NCI-H524 treated with DMSO at 0.1 percent for 48 hours (cell line): ENCODE measurements around the gene IL27RA.
A peak's percentile ranks its signal among the peaks of the same experiment; 100 is the strongest.
"Not testable (repeated sequence)": the region's sequence is repeated elsewhere in the genome, so short reads cannot be mapped to it uniquely, and the experiment has no call there.

ENCODE experiments used
- DNase-seq: peaks from one replicate; lab custom pipeline; 2025; lab: John Stamatoyannopoulos, UW

Gene IL27RA

DNA sequence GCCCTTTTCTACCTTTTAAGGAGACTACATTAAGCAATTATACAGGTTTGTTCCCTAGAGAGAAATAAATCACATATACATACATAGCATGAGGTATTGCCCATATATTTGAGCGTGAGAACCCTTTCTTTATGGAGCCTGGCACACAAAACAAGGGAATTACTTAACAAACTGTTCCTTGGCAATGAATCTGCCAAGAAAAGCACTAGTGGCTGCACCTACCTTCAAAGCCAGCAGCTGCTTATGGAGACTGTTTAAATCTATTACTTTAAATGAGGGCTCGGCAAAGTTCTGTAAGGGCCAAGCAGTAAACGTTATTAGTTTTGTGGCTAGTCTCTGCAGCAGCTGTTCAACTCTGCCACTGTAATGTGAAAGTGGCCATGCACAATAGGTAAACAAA is 32.5 kb upstream of the IL27RA start:
- no peak for DNase-seq

DNA sequence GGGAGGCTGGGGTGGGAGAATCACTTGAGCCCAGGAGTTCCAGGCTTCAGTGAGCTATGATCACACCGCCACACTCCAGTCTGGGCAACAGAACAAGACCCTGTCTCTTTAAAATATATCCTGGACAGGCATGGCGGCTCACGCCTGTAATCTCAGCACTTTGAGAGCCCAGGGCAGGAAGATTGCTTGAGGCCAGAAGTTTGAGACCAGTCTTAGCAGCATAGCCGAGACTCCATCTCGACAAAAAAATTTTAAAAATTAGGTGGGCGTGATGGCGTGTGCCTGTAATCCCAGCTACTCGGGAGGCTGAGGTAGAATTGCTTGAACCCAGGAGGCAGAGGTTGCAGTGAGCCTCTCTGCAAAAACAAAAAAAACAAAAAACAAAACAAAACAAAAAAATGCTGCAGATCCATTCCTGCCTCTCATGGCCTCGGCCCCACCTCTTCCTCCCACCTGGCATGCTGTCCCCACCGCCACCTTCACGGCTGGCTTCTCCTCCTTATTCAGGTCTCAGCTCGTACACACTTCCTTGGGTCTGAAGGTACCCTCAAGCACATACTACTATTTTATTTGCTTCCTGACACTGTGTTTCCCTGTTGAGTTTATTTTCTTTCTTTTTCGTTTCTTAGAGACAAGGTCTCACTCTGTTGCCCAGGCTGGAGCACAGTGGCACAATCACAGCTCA is 30.7 kb upstream of the IL27RA start:
- DNase-seq, result no peak

DNA sequence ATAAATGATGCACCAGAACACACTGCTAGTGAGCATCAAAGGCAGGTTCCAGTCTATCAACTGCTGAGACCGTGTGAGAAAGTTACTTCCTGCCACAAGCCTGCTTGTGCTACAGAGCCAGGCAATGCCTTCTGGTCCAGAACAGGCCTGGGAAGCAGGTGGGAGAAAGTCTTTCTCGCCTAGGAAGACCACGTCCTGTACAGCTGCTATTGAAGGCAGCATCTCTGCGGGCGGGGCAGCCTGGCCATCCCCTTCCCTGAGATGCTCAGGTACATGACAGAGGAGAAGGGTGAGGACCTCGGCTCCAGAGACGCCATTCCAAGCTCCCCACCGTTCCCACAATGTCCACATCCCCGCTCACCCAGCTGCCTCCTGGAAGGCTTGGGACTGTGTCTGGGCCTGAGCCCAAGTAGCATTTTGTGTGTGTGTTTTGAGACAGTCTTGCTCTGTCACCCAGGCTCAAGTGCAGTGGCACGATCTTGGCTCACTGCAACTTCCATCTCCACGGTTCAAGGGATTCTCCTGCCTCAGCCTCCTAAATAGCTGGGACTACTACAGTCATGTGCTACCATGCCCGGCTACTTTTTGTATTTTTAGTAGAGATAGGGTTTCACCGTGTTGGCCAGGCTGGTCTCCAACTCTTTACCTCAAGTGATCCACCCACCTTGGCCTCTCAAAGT is 28.9 kb upstream of the IL27RA start:
- no peak for DNase-seq

DNA sequence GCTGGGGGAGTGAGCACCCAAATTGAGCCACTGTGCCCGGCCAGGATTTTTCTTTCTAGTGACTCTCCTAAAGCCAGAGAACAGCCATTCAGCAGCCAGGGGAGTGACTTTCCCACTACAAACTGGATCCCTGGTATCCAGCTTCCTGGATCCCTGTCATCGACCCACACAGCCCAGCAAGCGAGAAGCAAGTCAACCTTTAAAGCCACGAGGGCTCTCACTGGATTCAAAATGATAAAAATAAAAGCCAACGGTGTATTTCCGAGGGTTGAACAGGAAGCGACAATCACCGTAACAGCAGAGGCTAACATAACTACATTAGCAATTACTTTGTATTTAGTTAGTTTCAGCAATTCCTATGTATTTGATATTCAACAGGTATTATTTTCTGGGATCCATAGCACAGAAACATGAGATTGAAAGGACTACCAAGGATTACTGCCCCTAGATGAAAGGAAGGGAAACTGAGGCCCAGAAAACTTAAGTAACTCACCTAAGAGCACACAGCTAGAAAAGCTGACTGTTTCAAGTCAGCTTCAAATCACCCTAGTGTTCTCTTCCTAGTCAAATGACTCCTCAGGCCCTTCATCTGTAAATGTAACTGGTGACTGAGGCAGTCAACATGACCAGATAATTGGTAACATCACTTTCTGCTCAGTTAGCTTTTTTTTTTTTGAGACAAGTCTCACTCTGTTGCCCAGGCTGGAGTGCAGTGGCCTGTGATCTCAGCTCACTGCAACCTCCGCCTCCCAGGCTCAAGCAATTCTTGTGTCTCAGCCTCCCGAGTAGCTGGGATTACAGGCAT is 28.1 kb upstream of the IL27RA start:
- DNase-seq, result no peak

DNA sequence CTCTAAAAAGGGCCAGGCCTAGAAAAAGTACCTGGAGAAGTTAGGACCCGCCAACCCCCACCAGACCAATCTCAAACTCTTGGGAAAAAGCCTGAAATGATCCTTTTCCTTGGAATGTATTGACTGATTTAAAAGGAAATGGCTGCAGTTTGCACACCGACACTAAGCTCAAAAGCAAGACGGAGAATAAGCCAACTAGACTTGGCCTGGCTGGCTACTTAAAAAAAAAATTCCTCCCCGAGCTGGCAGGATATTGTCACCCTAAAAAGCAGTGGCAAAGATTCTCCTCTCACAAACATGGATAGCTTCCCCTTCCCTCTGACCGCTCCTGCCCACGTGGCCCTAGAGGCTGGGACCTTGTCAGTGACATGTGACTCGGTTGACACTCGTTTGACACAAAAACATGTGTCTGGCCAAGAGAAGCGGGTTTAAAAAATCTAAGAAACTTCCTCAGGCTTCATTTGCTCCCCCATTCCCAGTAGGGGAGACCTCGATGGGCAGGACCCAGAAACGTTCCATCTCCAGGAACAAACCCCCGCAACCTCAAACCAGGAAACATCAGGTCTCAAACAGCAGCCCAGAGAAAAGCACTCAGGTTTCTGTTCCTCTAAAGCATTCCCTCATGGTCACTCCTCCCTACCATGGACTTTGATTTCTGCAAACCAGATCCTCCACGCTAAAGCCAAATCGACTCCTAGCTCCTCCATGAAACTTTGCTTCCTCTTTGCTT is 26.8 kb upstream of the IL27RA start:
- no peak for DNase-seq

DNA sequence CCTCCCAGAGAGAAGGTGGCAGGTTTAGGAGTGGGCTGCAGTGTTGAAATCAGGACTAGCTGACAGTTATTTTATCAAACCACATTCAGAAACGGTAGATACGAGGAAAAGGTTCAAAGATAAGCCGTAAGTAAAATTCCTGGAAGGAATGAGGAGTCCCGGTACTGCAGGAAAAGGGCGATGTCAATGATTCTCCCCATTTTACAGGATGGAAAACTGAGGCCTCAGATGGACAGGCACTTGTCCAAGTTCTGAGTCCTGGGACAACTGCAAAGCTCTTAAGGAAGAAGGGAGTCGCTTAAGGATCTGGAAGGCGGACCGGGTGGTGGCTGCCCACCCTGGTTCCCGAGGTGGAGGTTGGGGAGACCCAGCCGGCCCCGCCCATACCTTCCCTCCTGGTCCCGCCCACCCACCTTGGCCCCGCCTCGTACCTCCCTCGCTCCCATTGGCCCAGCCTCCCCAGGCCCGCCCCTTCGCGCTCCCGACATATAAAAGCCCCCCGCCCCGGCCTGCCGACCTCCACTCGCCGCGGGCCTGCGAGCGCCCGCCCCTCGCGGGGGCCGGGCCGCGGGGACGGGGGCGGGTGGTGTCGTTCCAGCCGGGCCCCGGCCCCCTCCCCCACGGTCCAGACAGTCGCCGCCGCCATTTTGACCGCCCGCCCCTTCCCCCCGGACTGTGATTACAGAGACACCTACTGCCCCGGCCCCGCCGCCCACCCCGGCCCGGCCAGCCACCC is 26.0 kb upstream of the IL27RA start:
- DNase-seq, result peak; percentile 30

DNA sequence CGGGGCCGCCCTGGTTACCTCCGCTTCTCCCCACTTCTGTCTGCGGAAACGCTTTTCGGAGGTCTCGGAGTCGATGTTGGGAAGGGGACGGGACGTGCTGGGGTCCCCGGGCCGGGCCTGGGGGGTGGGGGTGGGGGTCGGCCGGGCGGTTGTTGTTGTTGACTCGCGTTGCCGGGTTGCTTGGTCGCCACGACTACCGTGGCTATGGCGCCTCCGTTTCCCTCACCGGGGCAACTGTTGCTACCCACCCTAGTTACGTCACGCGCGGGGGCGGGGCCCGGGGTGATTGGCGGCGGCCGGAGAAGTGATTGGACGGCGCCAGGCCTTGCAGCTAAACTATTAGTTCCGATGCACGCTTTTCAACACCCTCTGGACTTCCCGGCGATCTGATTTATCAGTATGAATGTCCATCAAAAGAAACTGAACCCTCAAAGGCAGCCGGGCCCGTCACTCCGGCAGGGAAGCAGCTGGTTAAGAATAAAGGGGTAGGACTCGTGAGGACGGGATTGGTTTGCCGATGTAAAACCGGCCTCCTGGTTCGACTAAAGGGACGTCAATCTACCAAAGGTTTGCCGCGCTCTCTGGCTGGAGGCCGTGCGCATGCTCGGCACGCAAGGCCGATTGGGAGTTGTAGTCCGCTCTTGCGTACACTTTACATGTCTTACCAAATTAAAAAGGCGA is 25.3 kb upstream of the IL27RA start, which contains the start of gene RFX1:
TSS of gene RFX1 (minus strand) at position 236 of the 681 bp plus-strand sequence. CDS start 12,477 bp downstream, outside the sequence.
- peak; percentile 100 for DNase-seq

DNA sequence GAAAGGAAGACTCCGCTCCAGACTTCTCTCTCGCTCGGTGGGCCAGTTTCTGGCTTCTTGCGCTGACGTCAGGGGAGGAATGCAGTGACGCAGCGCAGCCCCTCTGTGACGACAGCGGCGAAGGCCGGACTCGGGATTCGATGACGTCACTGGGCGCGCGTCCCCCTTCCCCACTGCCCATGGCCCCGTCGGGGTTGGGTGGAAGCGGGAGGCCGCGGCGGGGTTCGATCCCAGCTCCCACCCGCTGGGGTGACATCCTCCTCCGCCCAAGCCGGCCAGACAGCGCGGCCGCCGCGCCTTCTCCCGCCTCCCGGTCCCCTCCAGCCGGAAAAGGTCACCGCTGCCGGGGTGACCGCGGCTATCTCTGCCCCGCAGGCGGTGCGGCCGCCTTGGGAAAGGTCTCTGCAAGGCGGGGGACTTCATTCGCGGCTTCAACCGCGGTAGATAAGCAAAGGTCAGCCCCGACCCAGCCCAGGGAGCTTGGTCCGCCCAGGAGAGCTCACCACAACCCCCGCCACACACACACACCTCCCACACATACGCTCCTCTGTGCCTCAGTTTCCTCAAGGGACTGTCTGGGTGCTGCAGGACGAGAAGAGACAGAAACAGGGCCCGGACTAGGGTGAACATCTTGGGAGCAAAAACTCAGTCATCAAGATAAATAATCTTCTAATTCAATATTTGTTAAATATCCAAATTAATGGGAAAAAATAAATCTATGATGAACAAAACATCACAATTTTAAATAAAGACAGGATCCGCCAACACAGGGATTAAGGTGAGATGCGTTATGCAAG is 24.6 kb upstream of the IL27RA start:
- no peak for DNase-seq

DNA sequence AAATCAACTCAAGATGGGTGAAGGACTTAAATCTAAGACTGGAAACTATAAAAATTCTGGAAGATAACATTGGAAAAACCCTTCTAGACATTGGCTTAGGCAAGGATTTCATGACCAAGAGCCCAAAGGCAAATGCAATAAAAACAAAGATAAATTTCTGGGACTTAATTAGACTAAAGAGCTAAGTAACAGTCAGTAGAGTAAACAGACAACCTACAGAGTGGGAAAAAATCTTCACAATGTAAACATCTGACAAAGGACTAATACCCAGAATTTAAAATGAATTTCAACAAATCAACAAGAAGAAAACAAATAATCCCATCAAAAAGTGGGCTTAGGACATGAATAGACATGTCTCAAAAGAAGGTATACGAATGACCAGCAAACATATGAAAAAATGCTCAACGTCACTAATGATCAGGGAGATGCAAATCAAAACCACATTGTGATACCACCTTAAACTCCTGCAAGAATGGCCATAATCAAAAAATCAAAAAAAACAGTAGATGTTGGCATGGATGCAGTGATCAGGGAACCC is 19.1 kb upstream of the IL27RA start:
- no peak for DNase-seq

DNA sequence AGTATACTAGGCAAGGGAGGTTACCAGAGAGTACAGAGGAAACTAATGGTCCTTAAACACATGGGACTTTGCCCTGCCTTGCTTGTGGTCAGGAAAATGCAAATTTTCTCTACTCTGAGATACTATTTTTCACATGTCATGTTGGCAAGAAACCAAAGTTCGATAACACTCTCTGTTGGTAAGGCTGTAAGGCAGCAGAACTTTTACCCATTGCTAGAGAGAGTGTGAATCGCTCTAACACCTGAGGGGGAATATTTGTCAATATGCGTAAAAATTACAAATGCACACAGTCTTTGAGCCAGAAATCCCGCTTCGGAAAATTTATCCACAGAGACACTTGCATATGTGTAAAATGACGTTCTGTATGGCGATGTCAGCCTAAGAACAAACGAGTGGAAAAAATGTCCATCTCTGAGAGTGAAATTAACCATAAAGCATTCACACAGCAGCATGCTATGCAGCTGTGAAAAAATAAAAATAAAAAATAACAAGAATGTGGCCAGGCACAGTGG is 16.0 kb upstream of the IL27RA start:
- no peak for DNase-seq

DNA sequence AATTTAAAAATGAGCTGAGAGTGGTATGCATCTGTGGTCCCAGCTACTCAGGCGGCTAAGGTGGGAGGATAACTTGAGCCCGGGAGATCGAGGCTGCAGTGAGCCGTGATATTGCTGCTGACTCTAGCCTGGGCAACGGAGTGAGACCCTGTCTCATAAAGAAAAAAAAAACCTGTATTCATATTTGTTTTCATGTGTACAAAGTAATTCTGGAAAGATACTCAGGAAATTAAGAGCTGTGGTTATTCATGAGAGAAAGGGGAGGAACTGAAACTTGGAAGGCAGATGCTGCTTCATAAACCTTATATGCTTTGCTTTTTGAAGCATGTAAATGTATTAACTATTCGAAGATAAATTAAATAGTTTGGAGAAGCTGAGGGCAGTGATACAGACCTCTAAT is 12.5 kb upstream of the IL27RA start:
- DNase-seq, result no peak

DNA sequence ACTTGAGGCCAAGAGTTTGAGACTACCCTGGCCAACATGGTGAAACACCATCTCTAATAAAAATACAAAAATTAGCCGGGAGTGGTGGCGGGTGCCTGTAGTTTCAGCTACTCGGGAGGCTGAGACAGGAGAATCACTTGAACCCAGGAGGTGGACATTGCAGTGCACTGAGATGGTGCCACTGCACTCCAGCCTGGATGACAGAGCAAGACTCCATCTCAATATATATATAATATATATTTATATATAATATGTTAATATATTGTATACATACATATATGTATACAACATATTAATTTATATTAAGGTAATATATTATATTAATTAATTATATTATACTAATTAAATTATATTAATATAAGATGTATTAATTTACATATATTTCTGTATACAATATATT is 11.8 kb upstream of the IL27RA start:
- DNase-seq, result not testable (repeated sequence)

DNA sequence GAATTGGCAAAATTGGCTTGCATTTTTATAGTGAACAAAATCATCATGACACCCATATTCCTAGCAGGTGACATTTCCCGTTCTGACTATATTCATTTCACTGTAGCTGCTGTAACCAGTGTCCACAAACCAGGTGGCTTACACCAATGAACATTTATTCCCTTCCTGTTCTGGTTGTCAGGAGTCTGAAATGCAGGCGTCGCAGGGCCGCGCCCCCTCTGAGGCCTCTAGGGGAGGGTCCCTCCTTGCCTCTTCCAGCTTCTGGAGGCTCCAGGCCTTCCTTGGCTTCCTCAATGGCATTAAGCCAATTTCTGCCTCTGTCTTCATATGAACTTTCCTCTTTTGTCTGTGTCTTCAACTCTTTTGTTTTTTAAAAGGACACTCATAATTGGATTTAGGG is 10.1 kb upstream of the IL27RA start:
- DNase-seq, result no peak

DNA sequence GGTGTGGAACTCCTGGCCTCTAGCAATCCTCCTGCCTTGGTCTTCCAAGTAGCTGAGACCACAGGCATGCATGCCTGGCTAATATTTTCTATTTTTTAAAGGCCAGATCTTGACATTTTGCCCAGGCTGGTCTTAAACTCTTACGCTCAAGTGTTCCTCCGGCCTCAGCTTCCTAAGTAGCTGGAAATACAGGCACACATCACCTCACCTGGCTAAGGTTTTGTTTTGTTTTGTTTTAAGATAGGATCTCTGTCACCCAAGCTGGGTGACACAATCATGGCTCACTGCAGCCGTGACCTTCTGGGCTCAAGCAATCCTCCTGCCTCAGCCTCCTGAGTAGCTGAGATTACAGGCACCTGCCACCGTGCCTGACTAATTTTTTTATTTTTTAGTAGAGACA is 9.1 kb upstream of the IL27RA start:
- DNase-seq, result no peak

DNA sequence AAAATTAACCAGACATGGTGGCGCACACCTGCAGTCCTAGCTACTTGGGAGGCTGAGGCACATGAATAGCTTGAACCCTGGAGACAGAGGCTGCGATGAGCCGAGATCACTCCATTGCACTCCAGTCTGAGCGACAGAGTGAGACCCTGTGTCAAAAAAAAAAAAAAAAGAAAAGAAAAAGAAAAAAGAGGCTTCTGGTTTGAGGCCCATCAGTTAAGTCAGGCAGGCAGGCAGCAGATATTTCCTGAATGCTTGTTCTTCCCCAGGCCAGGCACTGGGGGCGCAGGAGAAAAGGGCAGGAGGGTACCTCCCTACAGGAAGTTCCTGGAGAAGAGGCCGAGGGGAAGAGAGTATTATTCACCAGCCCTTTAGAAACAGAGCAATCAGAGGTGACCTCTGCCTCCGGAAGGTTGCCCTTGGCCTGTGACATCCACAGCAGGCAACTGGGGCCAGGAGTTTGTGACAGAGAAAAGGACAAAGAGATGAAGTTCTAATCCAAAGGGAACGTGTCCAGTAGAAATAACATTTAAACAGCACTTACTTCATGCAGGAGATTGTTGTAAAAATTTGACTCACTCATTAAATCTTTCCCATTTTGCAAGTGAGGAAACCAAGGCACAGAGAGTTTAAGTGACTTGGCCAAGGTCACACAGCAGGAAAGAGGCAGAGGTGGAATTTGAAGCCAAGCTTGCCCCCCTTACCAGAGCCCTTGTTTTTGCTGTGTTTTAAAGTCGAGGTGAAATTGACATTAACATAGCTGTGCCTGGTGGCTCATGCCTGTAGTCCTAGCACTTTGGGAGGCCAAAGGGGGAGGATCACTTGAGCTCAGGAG is 7.9 kb upstream of the IL27RA start:
- DNase-seq, result no peak

DNA sequence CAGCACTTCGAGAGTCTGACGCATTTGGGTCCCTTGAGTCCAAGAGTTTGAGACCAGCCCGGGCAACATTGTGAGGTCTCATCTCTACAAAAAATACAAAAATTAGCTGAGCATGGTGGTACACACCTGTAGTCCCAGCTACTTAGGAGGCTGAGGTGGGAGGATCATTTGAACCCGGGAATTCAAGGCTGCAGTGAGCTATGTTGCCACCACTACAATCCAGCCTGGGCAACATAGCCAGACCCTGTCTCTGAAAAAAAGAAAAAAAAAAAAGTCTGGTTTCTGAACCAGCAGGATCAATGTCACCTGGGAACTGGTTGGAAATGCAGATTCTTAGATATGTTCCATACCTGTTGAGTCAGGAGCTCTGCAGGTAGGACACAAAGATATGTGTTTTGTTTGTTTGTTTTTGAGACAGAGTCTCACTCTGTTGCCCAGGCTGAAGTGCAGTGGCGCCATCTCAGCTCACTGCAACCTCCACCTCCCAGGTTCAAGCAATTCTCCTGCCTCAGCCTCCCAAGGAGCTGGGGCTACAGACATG is 4.8 kb upstream of the IL27RA start:
- DNase-seq, result not testable (repeated sequence)

DNA sequence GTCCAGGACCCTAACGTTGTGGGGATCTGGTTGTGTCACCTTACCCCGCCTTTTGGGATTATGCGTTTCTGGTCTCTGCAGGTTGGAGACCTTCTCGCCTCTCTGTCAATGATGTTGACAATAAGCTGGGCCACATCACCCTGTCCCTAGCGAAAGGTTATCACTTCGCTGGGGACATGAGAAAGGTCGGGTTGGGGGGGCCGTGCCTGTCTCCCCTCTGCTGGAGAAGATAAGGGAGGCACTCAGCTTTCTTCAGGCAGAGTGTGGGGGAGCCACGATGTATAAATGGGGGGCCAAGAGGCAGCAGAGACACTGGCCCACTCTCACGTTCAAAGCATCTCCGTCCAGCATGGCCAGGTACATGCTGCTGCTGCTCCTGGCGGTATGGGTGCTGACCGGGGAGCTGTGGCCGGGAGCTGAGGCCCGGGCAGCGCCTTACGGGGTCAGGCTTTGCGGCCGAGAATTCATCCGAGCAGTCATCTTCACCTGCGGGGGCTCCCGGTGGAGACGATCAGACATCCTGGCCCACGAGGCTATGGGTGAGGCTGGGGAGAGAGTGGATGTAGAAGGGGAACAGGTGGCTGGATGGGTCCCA is 3.6 kb upstream of the IL27RA start, which contains the start of gene RLN3:
TSS of gene RLN3 (plus strand) at position 293 of the 595 bp plus-strand sequence. CDS start at position 350, 57 bp downstream.
- no peak for DNase-seq

DNA sequence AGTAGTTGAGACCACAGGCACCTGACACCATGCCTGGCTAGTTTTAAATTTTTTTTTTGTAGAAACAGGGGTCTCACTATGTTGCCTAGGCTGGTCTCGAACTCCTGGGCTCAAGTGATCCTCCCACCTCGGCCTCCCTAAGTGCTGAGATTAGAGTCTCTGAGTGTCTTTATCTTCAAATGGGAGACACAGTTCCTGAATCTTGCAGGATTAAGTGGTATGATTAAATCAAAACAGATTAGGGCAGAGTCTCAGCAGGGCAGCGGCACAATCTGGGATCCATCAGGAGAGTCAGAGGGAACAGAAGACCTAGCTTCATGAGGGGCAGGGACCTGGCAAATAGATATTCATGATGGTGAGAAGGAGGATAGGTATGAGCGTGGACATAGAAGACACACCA is 2.7 kb upstream of the IL27RA start:
- DNase-seq, result no peak
